HepG2 (cell line): ENCODE measurements around the gene FRMD3. TPM values are rescaled to one million over a fixed set of nuclear protein-coding genes. Genes with fewer than 3 reads are reported as not detected.
A peak's percentile ranks its signal among the peaks of the same experiment; 100 is the strongest.

Source experiments
- ARNTL ChIP-seq: sonication (generic); formaldehyde crosslinking; IDR thresholded peaks from 2 replicates; pipeline ENCODE4 v1.4.0; 2020; ENCODE audit warnings: mild to moderate bottlenecking, missing genetic modification reagents
- CHD2 ChIP-seq: IDR thresholded peaks from 2 replicates; pipeline ENCODE4 v1.6.1; 2011; ENCODE audit warnings: low read depth, low read length, improper control_type of control experiment
- MBNL3 ChIP-seq: fragments of 250-450 bp; sonication (Bioruptor Pico); conservative IDR thresholded peaks from 2 replicates; pipeline ENCODE4 v1.8.0; 2022; ENCODE audit warnings: mild to moderate bottlenecking, inconsistent platforms
- MZF1 ChIP-seq: sonication (generic); formaldehyde crosslinking; IDR thresholded peaks from 2 replicates; pipeline ENCODE4 v1.8.1; 2023; ENCODE audit warnings: mild to moderate bottlenecking, missing genetic modification reagents, borderline replicate concordance
- TERF1 ChIP-seq: sonication (generic); formaldehyde crosslinking; IDR thresholded peaks from 2 replicates; pipeline ENCODE4 v1.8.0; 2022; ENCODE audit warnings: mild to moderate bottlenecking, missing genetic modification reagents, moderate library complexity
- ZFP36 ChIP-seq: fragments of 150-350 bp; IDR thresholded peaks from 2 replicates; pipeline ENCODE4 v1.6.1; 2018; ENCODE audit warnings: borderline replicate concordance, low read length, low read depth; ENCODE audit not compliant: partially characterized antibody
- ZFP91 ChIP-seq: sonication (generic); formaldehyde crosslinking; IDR thresholded peaks from 2 replicates; pipeline ENCODE4 v1.9.0; 2022; ENCODE audit warnings: missing genetic modification reagents, mild to moderate bottlenecking, borderline replicate concordance
- ZNF136 ChIP-seq: sonication (generic); formaldehyde crosslinking; IDR thresholded peaks from 2 replicates; pipeline ENCODE4 v1.8.1; 2022; ENCODE audit warnings: low read depth, mild to moderate bottlenecking, moderate library complexity, missing genetic modification reagents
- ZNF780A ChIP-seq: sonication (generic); formaldehyde crosslinking; IDR thresholded peaks from 2 replicates; pipeline ENCODE4 v1.8.0; 2022; ENCODE audit warnings: mild to moderate bottlenecking, missing genetic modification reagents, moderate library complexity
- polyA plus RNA-seq, 8 experiments: library from polyadenylated mRNA; depleted of rRNA in 3 of 8; stranded (reverse) in 7 of 8; unstranded in 1 of 8; fragments of >200 nt; fragmentation: Illumina TruSeq in 4 of 8; extraction: Trizol in 4 of 8; gene quantifications; 2 replicates each; pipeline versions ENCODE4 v1.2.1 to v1.2.3, GENCODE V29; 2011 to 2016; ENCODE audit warnings: low read depth in 4 of 8, missing spikeins in 1 of 8, mixed read lengths in 1 of 8; ENCODE audit not compliant: insufficient read depth in 1 of 8
- total RNA-seq, 5 experiments: library from RNA; depleted of rRNA; stranded (reverse); fragments of >200 nt; fragmentation: Illumina TruSeq; extraction: Trizol; gene quantifications; 2 replicates each; pipeline ENCODE4 v1.2.3, GENCODE V29; 2016; ENCODE audit warnings: low read depth in 1 of 5

Gene FRMD3
- total and polyA plus RNA-seq, 2 of the 13 experiments (the other 11 are each of a cell fraction or from before 2014, with no cell fraction given): 3.2 to 7.7 TPM

GRCh38 chr9:83219924-83220438 is 318.2 kb downstream of the FRMD3 start (continued):
- peak; percentile 5; the same call in 1 of the 2 replicates for TF ChIP-seq ZFP91 (CRISPR knock-in tag)
- no peak for TF ChIP-seq MBNL3
- no peak for TF ChIP-seq ZFP36
- no peak for TF ChIP-seq ZNF136
- no peak for TF ChIP-seq TERF1 (CRISPR knock-in tag)
- TF ChIP-seq ZNF780A (CRISPR knock-in tag): no peak
- no peak for TF ChIP-seq MZF1 (CRISPR knock-in tag)
- TF ChIP-seq CHD2: no peak
- TF ChIP-seq ARNTL (CRISPR knock-in tag): no peak
